Body of pancreas (tissue), 4 donors: ENCODE data around the gene TRIM44. TPM values are rescaled to one million over a fixed set of nuclear protein-coding genes. Genes with fewer than 3 reads are reported as not detected.

ENCODE experiments used
- ATAC-seq: fragments of 150-250 bp; one replicate; pipeline ENCODE4 v1.9.1; 2016
- DNase-seq, 4 donors: peaks; one replicate each; pipeline ENCODE4 v3.0.0-alpha.2; 2019
- H3K27ac ChIP-seq, 4 donors: fragments of 200-600 bp; sonication (generic); 1 replicate in 3 of 4; 2 replicates in 1 of 4; pipeline versions ENCODE4 v1.5.1 to v1.6.1; 2016 to 2019; ENCODE audit warnings: mild to moderate bottlenecking in 1 of 4, mixed read lengths in 1 of 4, moderate library complexity in 1 of 4
- H3K27me3 ChIP-seq, 2 donors: fragments of 200-600 bp; sonication (generic); one replicate each; pipeline ENCODE4 v1.6.0; 2016; ENCODE audit warnings: mild to moderate bottlenecking in 1 of 2
- H3K36me3 ChIP-seq, 2 donors: fragments of 200-600 bp; sonication (generic); replicated peaks in 1 of 2; 2 replicates each; pipeline ENCODE4 v1.5.1; 2016; ENCODE audit warnings: low read depth in 2 of 2; ENCODE audit not compliant: insufficient read depth in 1 of 2
- H3K4me1 ChIP-seq: fragments of 200-600 bp; sonication (generic); one replicate; pipeline ENCODE4 v1.6.0; 2016
- H3K4me3 ChIP-seq, 2 donors: fragments of 200-600 bp; sonication (generic); 1 replicate in 1 of 2; 2 replicates in 1 of 2; pipeline ENCODE4 v1.5.1; 2016 to 2019
- H3K9me3 ChIP-seq, 3 donors: fragments of 200-600 bp; sonication (generic); 1 replicate in 2 of 3; 2 replicates in 1 of 3; pipeline ENCODE4 v1.5.1; 2016
- CTCF ChIP-seq, 7 experiments: fragments of 450-650 bp in 4 of 7; fragments of 200-600 bp in 3 of 7; sonication (generic) in 3 of 7; IDR thresholded peaks; one replicate each; pipeline ENCODE4 v1.5.1; 2016 to 2019; ENCODE audit warnings: antibody characterized with exemption in 7 of 7
- POLR2A ChIP-seq, 3 donors: fragments of 450-650 bp; IDR thresholded peaks; one replicate each; pipeline ENCODE4 v1.6.1; 2016; ENCODE audit warnings: antibody characterized with exemption in 3 of 3, mild to moderate bottlenecking in 2 of 3
- WGBS, 2 donors: methylation state at CpG; one replicate each; pipeline ENCODE4 v1.1.5; 2017; 5-methylcytosine and 5-hydroxymethylcytosine counted together
- intact Hi-C: fragments of 100-400 bp; cut with DNase I; formaldehyde crosslinking; loops from one replicate; pipeline ENCODE4 v1.15.1; 2023
- total RNA-seq, 2 donors: library from RNA; depleted of rRNA; stranded (reverse); fragments of >200 nt; gene quantifications; one replicate each; pipeline ENCODE4 v1.1.0, GENCODE V29; 2016

Gene TRIM44
- total RNA-seq, 2 donors from 2014 or later, result 17.4 to 81.7 TPM

GRCh38 chr11:35632301-35632700 is 30.3 kb upstream of the TRIM44 start:
- DNase-seq, result no peak
- no peaks in the 10 kb centered on the region for H3K4me1 ChIP-seq
- H3K27me3 ChIP-seq, result no peaks in the 10 kb centered on the region
- no peak for ATAC-seq
- TF ChIP-seq CTCF (IDR thresholded peaks at IDR 0.05), result no peak
- TF ChIP-seq POLR2A (IDR thresholded peaks at IDR 0.05), result no peak
- H3K9me3 ChIP-seq, result no peaks in the 10 kb centered on the region
- WGBS, 2 donors, result 70 to 80% methylated on average over 1 of the region's 1 CpG
- intact Hi-C loops, result no loop called here
- H3K27ac ChIP-seq, result no peak overlapping the region
- no peak overlapping the region for H3K4me3 ChIP-seq
- no peaks in the 10 kb centered on the region for H3K36me3 ChIP-seq

- Histone ChIP-seq H3K27ac (no peak overlapping the region), H3K4me3 (no peak overlapping the region), H3K9me3 (no peaks in the 10 kb centered on the region), H3K27me3 (no peaks in the 10 kb centered on the region), H3K36me3 (no peaks in the 10 kb centered on the region), H3K4me1 (no peaks in the 10 kb centered on the region)
- no peak for TF ChIP-seq CTCF (IDR thresholded peaks at IDR 0.05)
- TF ChIP-seq POLR2A (IDR thresholded peaks at IDR 0.05), result no peak
- ATAC-seq, result no peak
- no peak for DNase-seq
- 69 to 71% methylated on average over 4 of the region's 4 CpGs for WGBS, 2 donors
- intact Hi-C loops, result no loop called here
Measured at GRCh38 chr11:35633827-35634423, 28.6 kb upstream of the TRIM44 start.

GRCh38 chr11:35635933-35636332 is 26.6 kb upstream of the TRIM44 start:
- Histone ChIP-seq H3K27me3 (no peaks in the 10 kb centered on the region), H3K27ac (no peak overlapping the region), H3K4me3 (no peak overlapping the region), H3K4me1 (no peaks in the 10 kb centered on the region), H3K36me3 (no peaks in the 10 kb centered on the region), H3K9me3 (no peaks in the 10 kb centered on the region)
- ATAC-seq (no peak), DNase-seq (no peak)
- WGBS, 2 donors, result 81 to 84% methylated on average over 6 of the region's 6 CpGs
- no peak for TF ChIP-seq POLR2A (IDR thresholded peaks at IDR 0.05)
- no peak for TF ChIP-seq CTCF (IDR thresholded peaks at IDR 0.05)
- intact Hi-C loops, result no loop called here

- Histone ChIP-seq H3K4me3 (no peak overlapping the region), H3K9me3 (no peaks in the 10 kb centered on the region), H3K27ac (no peak overlapping the region), H3K27me3 (no peaks in the 10 kb centered on the region), H3K4me1 (no peaks in the 10 kb centered on the region), H3K36me3 (no peaks in the 10 kb centered on the region)
- WGBS, 2 donors, result 61 to 63% methylated on average over 9 of the region's 9 CpGs
- no peak for TF ChIP-seq CTCF (IDR thresholded peaks at IDR 0.05)
- TF ChIP-seq POLR2A (IDR thresholded peaks at IDR 0.05), result no peak
- intact Hi-C loops, result no loop called here
- no peak for ATAC-seq
- DNase-seq, result no peak
Measured at GRCh38 chr11:35639591-35640179, 22.9 kb upstream of the TRIM44 start.
